ENCODE results near the gene SRCAP. TPM values are rescaled to one million over a fixed set of nuclear protein-coding genes. Genes with fewer than 3 reads are reported as not detected.
"Not testable (repeated sequence)": the region's sequence is repeated elsewhere in the genome, so short reads cannot be mapped to it uniquely, and the experiment has no call there.

SRCAP gene
- total RNA-seq, 1 donor from 2014 or later, result 10.0 TPM

DNA sequence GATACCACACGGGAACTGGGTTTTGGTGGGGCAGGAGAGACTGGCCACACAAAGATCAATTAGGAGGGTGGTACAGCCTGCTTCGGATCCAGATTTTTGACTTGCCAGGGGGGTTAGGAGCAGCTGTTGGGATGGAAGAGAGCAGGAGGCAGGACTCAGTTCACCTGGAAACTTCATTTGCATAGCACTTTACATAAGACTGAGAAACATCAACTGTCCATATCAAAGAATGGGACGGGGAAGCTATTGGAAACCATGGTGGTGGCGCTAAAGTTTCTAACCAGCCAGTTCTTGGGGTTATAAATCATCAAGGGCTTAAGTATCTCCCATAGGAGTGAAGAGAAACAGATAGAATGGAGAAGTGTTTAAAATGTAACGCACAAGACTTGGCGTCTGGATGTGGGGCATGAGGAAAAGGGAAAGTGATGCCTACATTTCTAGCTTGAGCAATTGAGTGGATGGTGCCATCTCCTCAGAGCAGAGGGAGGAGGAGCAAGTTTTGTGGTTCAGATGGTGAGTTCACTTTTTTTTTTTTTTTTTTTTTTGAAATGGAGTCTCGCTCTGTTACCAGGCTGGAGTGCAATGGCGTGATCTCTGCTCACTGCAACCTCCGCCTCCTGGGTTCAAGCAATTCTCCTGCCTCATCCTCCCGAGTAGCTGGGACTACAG lies 6.4 kb upstream of the SRCAP start:
- Histone ChIP-seq H3K4me3 (ENCODE audit: low read depth, low read length) (no peak overlapping the region), H3K27me3 (ENCODE audit: control insufficient read depth, insufficient read depth, low read length) (no peaks in the 10 kb centered on the region), H3K36me3 (ENCODE audit: control insufficient read depth, insufficient read depth, low read length) (no peaks in the 10 kb centered on the region)
- TF ChIP-seq, protein P1, sequence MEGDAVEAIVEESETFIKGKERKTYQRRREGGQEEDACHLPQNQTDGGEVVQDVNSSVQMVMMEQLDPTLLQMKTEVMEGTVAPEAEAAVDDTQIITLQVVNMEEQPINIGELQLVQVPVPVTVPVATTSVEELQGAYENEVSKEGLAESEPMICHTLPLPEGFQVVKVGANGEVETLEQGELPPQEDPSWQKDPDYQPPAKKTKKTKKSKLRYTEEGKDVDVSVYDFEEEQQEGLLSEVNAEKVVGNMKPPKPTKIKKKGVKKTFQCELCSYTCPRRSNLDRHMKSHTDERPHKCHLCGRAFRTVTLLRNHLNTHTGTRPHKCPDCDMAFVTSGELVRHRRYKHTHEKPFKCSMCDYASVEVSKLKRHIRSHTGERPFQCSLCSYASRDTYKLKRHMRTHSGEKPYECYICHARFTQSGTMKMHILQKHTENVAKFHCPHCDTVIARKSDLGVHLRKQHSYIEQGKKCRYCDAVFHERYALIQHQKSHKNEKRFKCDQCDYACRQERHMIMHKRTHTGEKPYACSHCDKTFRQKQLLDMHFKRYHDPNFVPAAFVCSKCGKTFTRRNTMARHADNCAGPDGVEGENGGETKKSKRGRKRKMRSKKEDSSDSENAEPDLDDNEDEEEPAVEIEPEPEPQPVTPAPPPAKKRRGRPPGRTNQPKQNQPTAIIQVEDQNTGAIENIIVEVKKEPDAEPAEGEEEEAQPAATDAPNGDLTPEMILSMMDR (IDR thresholded peaks at IDR 0.05; ENCODE audit: insufficient read depth, low read length, severe bottlenecking), result no peak
- DNase-seq (ENCODE audit: low read depth), result no peak
- FAIRE-seq, result no peak

DNA sequence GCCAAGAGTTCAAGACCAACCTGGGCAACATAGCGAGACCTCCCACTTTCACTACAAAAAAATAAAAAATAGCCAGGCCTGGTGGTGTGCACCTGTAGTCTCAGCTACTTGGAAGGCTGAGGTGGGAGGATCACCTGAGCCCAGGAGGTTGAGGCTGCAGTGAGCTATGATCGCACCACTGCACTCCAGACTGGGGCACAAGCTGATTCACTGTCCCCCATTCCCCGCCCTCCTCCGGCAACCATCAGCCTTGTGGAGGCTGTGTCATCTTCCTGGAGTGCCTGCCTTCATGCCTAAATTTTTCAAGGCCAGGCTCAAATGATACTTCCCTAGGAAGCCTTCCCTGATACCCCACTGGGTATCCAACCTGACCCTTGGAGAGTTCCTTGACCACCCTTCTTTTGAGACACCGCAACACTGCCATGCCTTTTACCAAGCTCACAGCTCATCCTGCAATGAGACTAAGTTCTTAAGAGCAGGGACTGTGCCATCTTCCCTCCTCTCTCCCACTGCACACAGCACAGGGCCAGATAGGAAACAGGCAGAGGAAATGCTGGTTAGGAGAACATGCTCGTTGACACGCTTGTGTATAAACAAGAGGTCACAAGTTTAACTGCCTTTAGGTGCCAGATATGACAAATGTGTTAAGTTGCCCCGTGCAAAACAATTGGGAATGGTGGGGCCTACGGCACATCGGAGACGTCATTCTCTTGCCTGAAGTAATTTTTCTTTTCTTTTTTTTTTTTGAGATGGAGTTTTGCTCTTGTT lies 3.9 kb upstream of the SRCAP start:
- DNase-seq (ENCODE audit: low read depth) (no peak), FAIRE-seq (no peak)
- Histone ChIP-seq H3K4me3 (ENCODE audit: low read depth, low read length) (no peak overlapping the region), H3K27me3 (ENCODE audit: control insufficient read depth, insufficient read depth, low read length) (no peaks in the 10 kb centered on the region), H3K36me3 (ENCODE audit: control insufficient read depth, insufficient read depth, low read length) (no peaks in the 10 kb centered on the region)
- TF ChIP-seq, protein P1 (IDR thresholded peaks at IDR 0.05; ENCODE audit: insufficient read depth, low read length, severe bottlenecking), result no peak

DNA sequence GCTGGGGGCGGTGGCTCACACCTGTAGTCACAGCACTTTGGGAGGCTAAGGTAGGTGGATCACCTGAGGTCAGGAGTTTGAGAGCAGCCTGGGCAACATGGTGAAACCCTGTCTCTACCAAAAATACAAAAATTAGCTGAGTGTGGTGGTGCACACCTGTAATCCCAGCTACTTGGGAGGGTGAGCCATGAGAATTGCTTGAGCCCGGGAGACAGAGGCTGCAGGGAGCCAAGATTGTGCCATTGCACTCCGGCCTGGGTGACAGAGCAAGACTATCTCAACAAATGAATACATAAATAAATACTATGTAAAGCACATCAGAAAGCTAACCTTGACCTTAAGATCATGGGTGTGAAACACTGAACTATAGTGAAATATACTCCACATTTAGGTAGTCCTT lies 2.3 kb upstream of the SRCAP start:
- not testable (repeated sequence) for H3K4me3 ChIP-seq (ENCODE audit: low read depth, low read length); H3K36me3 ChIP-seq (ENCODE audit: control insufficient read depth, insufficient read depth, low read length); DNase-seq (ENCODE audit: low read depth); H3K27me3 ChIP-seq (ENCODE audit: control insufficient read depth, insufficient read depth, low read length); FAIRE-seq

DNA sequence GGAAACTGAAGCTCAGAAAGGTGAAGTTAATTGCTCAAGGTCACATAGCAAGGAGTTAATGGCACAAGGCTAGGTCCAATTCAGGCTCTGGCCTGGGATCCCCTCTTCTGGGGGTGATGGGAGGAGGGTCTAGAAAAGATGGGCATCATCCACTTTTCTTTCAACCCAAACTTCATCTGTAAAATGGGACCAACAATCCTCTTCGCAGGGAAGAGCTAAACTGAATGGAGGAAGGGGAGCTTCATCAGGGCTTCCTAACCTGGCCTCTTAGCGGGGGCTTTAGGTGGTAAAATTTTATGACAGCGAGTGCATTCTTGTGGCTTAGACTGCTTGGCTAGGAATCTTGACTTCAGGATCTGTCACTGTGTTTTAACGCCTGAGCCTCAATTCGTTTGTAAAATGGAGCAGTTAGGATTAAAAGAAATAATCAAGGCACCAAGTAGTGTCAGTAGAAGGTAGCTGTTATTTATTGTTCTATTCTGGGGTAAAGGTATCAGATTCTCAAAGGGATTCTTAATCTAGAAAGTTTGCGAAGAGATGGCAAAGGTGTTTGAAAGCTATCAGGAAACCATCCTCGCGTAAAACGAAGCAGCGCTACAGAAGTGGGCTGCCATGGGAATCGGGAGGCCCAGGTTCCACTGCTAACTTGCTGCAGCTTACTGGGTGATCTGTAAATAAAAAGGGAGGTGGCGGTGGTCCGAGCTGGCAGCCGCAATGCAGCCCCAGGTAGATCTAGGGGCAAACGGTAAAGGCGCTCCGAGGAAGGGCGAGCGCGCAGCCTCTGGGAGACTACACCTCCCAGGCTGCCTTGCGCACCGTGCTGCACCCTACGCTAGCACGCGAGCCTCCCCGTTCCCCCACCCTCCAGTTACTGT lies 1.5 kb upstream of the SRCAP start:
- Histone ChIP-seq H3K4me3 (ENCODE audit: low read depth, low read length) (peak overlapping the region; percentile 100), H3K36me3 (ENCODE audit: control insufficient read depth, insufficient read depth, low read length) (peaks cover 6% of the 10 kb centered on the region), H3K27me3 (ENCODE audit: control insufficient read depth, insufficient read depth, low read length) (no peaks in the 10 kb centered on the region)
- TF ChIP-seq, protein P1 (IDR thresholded peaks at IDR 0.05; ENCODE audit: insufficient read depth, low read length, severe bottlenecking), result no peak
- DNase-seq (ENCODE audit: low read depth) (no peak), FAIRE-seq (no peak)

DNA sequence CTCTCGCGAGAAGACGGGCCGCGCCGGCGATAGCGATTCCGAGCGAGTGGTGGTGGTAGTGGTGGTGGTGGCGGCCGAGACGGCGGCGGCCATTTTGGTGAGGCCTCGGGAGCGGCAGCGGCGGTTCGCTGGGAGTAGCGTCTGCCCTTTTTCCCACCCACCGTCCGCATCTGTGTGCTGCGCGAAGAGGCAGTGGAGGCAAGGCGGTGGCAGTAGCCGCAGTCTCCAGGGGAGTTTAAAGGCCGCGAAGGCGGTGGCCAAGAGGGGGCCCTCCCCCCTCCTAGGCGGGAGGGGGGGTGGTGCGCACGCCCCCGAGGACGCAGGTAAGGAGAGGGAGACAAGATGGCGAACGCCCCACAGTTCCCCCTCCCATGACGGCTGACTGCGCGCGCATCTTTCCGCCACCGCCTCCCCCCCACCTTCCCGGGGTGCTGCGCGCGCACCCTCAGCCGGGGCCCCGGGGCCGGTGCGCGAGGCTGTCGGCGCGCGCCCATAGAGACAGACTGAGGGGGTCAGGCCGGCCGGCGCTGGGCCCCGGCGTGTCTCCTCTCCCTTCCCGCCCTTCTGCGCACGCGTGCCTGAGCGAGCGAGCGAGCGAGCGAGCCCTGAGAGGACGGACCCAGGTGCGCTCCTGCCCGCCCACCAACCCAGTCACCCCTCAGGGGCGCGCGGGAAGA lies 694 bp upstream of the SRCAP start:
- Histone ChIP-seq H3K4me3 (ENCODE audit: low read depth, low read length) (peak overlapping the region; percentile 100), H3K36me3 (ENCODE audit: control insufficient read depth, insufficient read depth, low read length) (peaks cover 6% of the 10 kb centered on the region), H3K27me3 (ENCODE audit: control insufficient read depth, insufficient read depth, low read length) (no peaks in the 10 kb centered on the region)
- no peak for FAIRE-seq
- TF ChIP-seq, protein P1 (IDR thresholded peaks at IDR 0.05; ENCODE audit: insufficient read depth, low read length, severe bottlenecking), result no peak
- DNase-seq (ENCODE audit: low read depth), result peak; percentile 86
